ENCODE data around the gene GLI3.
A peak's percentile ranks its signal among the peaks of the same experiment; 100 is the strongest.

GLI3 gene

GRCh38 chr7:42176724-42177101 lies 60.3 kb downstream of the GLI3 start:
- H3K9ac ChIP-seq (ENCODE audit: low read length in 2 of 2): no peak overlapping the region
- H3K27me3 ChIP-seq (ENCODE audit: control insufficient read depth in 1 of 2, insufficient read depth in 2 of 2, low read length in 2 of 2): no peaks in the 10 kb centered on the region
- peaks cover 27% of the 10 kb centered on the region for H3K4me1 ChIP-seq (ENCODE audit: control insufficient read depth, insufficient read depth, low read length)
- H3K27ac ChIP-seq (ENCODE audit: low read length): no peak overlapping the region
- peaks cover 3 to 9% of the 10 kb centered on the region in 2 donors for H3K36me3 ChIP-seq (ENCODE audit: control insufficient read depth in 2 of 2, insufficient read depth in 2 of 2, low read length in 2 of 2)
- H3K4me3 ChIP-seq (ENCODE audit: low read length in 2 of 2): no peak overlapping the region
- H3K9me3 ChIP-seq (ENCODE audit: control insufficient read depth in 2 of 2, low read length in 2 of 2): no peaks in the 10 kb centered on the region

DNA sequence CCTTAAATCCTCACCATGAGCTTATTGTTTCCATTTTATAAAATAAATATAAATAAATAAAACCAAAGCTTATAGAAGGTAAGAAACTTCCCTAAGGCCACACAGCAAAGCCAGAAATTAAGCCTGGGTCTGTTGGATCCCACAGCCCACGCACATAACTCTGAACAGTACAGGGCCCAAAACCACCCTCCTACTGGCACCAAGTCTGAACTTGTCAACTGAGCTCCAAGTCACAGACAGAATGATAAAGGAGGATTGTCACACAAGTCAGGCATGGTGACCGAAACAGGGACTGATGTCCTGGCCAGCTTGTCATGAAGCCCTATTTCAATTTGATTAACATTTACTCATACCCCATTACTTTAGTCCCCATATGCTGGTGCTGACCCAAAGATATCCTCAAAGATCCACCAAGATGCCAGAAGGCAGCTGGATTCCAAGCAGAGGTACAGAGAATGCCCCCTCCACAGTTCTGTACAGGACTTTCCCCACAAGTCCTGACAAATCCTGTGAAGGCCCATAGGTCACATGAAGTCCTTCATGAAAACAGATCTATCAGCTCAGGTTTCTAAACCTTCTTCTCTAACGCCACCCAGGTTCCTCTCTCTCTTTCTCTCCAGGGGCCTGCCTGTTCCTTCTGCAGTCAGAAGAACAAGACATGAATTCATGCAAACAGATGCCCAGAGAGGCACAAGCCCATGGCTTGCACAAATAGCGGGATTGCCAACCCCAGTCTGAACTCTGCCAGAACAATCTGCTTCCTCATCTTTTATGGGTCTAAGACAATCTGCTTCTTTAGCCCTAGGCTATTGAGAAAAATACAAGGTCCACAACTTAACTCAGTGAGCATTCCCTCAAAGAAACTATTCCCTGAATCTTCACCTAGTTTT lies 60.9 kb downstream of the GLI3 start:
- H3K36me3 ChIP-seq (ENCODE audit: control insufficient read depth in 2 of 2, insufficient read depth in 2 of 2, low read length in 2 of 2): peaks cover 3 to 9% of the 10 kb centered on the region in 2 donors
- H3K9ac ChIP-seq (ENCODE audit: low read length in 2 of 2): no peak overlapping the region
- no peak overlapping the region for H3K4me3 ChIP-seq (ENCODE audit: low read length in 2 of 2)
- H3K27me3 ChIP-seq (ENCODE audit: control insufficient read depth in 1 of 2, insufficient read depth in 2 of 2, low read length in 2 of 2): no peaks in the 10 kb centered on the region
- peaks cover 27% of the 10 kb centered on the region for H3K4me1 ChIP-seq (ENCODE audit: control insufficient read depth, insufficient read depth, low read length)
- no peak overlapping the region for H3K27ac ChIP-seq (ENCODE audit: low read length)
- no peaks in the 10 kb centered on the region for H3K9me3 ChIP-seq (ENCODE audit: control insufficient read depth in 2 of 2, low read length in 2 of 2)

DNA sequence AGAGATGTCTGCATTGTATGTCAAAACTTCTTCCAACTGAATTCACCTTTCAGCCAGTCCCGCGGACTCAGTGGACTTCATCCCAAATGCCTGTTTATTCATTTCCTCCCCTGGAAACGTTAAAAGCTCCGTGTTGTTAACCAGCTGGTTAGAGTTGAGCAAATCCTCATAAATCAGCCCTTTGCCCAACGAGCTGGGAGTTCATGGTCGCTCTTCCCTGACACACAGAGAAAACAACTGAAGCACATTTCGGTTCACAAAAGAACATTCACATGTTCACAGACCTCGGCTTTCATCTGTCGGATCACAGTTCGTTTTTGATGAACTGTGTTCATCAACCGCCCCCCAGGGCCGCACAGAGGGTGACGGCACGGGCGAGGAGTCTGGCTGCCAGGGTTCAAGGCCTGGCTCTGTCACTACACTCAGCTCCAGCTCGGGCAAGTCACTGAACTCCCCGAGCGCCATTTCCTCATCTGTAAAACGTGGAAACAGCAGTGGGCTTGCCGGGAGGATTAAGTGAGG lies 62.6 kb downstream of the GLI3 start:
- H3K9me3 ChIP-seq (ENCODE audit: control insufficient read depth in 2 of 2, low read length in 2 of 2): no peaks in the 10 kb centered on the region
- no peak overlapping the region for H3K9ac ChIP-seq (ENCODE audit: low read length in 2 of 2)
- H3K4me1 ChIP-seq (ENCODE audit: control insufficient read depth, insufficient read depth, low read length): peaks cover 18% of the 10 kb centered on the region
- H3K4me3 ChIP-seq (ENCODE audit: low read length in 2 of 2): peak overlapping the region in 1 of 2 donors; percentile 44
- peaks cover 0 to under 1% of the 10 kb centered on the region in 2 donors for H3K36me3 ChIP-seq (ENCODE audit: control insufficient read depth in 2 of 2, insufficient read depth in 2 of 2, low read length in 2 of 2)
- no peak overlapping the region for H3K27ac ChIP-seq (ENCODE audit: low read length)
- H3K27me3 ChIP-seq (ENCODE audit: control insufficient read depth in 1 of 2, insufficient read depth in 2 of 2, low read length in 2 of 2): no peaks in the 10 kb centered on the region

DNA sequence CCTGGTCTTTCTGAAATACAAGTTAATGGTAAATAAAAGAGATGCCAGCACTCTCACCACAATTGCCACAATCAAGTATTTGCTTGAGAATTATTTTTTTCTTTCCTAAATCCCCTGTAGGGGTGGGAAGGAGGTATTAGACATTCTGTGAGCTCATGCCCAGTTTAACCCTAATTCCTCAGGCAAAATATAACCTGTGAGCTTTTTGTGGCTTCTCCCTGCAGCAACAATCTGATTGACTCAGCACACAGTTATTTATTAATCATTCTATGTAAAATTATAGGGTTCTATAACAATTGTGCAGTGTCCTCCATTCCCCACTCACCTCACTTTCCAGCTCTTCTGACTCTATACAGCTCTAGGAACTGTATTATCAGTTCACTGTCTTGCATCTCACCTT lies 66.3 kb downstream of the GLI3 start:
- Histone ChIP-seq H3K36me3 (ENCODE audit: control insufficient read depth in 2 of 2, insufficient read depth in 2 of 2, low read length in 2 of 2) (no peaks in the 10 kb centered on the region), H3K27ac (ENCODE audit: low read length) (no peak overlapping the region), H3K9me3 (ENCODE audit: control insufficient read depth in 2 of 2, low read length in 2 of 2) (no peaks in the 10 kb centered on the region), H3K4me3 (ENCODE audit: low read length in 2 of 2) (no peak overlapping the region), H3K27me3 (ENCODE audit: control insufficient read depth in 1 of 2, insufficient read depth in 2 of 2, low read length in 2 of 2) (no peaks in the 10 kb centered on the region), H3K4me1 (ENCODE audit: control insufficient read depth, insufficient read depth, low read length) (peaks cover 7% of the 10 kb centered on the region), H3K9ac (ENCODE audit: low read length in 2 of 2) (no peak overlapping the region)

DNA sequence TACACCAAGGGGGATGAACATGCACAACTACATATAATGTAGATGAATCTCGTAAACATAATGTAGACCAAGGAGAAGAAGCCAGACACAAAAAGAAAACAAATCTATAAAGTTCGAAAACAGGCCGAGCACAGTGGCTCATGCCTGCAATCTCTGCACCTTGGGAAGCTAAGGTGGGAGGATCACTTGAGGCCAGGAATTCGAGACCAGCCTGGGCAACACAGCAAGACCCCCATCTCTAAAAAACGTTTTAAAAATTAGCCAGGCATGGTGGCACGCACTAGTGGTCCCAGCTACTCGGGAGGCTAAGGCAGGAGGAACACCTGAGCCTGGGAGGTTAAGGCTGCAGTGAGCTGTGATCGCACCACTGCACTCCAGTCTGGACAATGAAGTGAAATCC lies 68.5 kb downstream of the GLI3 start:
- no peak overlapping the region for H3K9ac ChIP-seq (ENCODE audit: low read length in 2 of 2)
- H3K36me3 ChIP-seq (ENCODE audit: control insufficient read depth in 2 of 2, insufficient read depth in 2 of 2, low read length in 2 of 2): no peaks in the 10 kb centered on the region
- no peaks in the 10 kb centered on the region for H3K27me3 ChIP-seq (ENCODE audit: control insufficient read depth in 1 of 2, insufficient read depth in 2 of 2, low read length in 2 of 2)
- peaks cover 2% of the 10 kb centered on the region for H3K4me1 ChIP-seq (ENCODE audit: control insufficient read depth, insufficient read depth, low read length)
- H3K9me3 ChIP-seq (ENCODE audit: control insufficient read depth in 2 of 2, low read length in 2 of 2): no peaks in the 10 kb centered on the region
- no peak overlapping the region for H3K4me3 ChIP-seq (ENCODE audit: low read length in 2 of 2)
- no peak overlapping the region for H3K27ac ChIP-seq (ENCODE audit: low read length)

GRCh38 chr7:42167631-42168236 lies 69.3 kb downstream of the GLI3 start:
- Histone ChIP-seq H3K27me3 (ENCODE audit: control insufficient read depth in 1 of 2, insufficient read depth in 2 of 2, low read length in 2 of 2) (no peaks in the 10 kb centered on the region), H3K4me1 (ENCODE audit: control insufficient read depth, insufficient read depth, low read length) (peaks cover 2% of the 10 kb centered on the region), H3K27ac (ENCODE audit: low read length) (no peak overlapping the region), H3K36me3 (ENCODE audit: control insufficient read depth in 2 of 2, insufficient read depth in 2 of 2, low read length in 2 of 2) (no peaks in the 10 kb centered on the region), H3K9ac (ENCODE audit: low read length in 2 of 2) (no peak overlapping the region), H3K9me3 (ENCODE audit: control insufficient read depth in 2 of 2, low read length in 2 of 2) (no peaks in the 10 kb centered on the region), H3K4me3 (ENCODE audit: low read length in 2 of 2) (no peak overlapping the region)

DNA sequence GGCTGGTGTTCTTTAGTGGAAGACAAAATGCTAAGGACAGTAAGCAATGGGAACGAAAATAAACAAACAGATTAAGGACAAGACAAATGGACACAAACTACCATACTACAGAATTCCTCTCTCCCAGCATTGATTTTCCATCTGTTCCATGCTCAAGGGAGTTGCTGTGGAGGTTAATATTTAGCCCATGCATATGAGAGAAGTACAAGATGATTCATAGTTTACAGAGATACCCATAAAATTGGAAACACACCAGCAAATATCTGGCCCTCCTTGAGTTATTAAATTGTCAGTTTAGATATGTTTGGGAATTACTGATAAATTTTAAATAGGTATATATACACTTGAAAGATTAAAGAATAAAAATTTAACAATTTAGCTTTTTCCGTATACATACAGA lies 69.8 kb downstream of the GLI3 start:
- H3K36me3 ChIP-seq (ENCODE audit: control insufficient read depth in 2 of 2, insufficient read depth in 2 of 2, low read length in 2 of 2): no peaks in the 10 kb centered on the region
- H3K27me3 ChIP-seq (ENCODE audit: control insufficient read depth in 1 of 2, insufficient read depth in 2 of 2, low read length in 2 of 2): no peaks in the 10 kb centered on the region
- no peaks in the 10 kb centered on the region for H3K9me3 ChIP-seq (ENCODE audit: control insufficient read depth in 2 of 2, low read length in 2 of 2)
- peaks cover 2% of the 10 kb centered on the region for H3K4me1 ChIP-seq (ENCODE audit: control insufficient read depth, insufficient read depth, low read length)
- H3K4me3 ChIP-seq (ENCODE audit: low read length in 2 of 2): no peak overlapping the region
- no peak overlapping the region for H3K27ac ChIP-seq (ENCODE audit: low read length)
- no peak overlapping the region for H3K9ac ChIP-seq (ENCODE audit: low read length in 2 of 2)

DNA sequence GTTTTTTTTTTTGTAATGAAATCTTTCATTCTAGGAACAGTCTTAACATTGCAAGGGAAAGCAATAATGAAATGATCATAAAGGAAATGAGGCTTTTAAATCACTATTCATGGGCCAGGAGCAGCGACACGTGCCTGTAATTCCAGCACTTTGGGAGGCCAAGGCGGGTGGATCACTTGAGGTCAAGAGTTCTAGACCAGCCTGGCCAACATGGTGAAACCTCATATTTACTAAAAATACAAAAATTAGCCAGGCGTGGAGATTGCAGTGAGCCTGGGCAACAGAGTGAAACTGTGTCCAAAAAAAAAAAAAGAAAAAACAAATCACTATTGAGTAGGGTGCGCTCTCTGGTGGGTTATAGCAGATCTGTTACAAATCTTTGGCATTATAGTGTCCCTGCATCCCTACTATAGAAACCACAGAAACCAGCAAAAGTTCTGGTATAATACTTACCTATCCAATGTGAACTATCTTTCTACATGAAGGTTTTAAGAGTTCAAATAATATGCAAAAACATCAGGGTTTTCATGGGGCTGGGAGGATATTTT lies 72.1 kb downstream of the GLI3 start:
- Histone ChIP-seq H3K36me3 (ENCODE audit: control insufficient read depth in 2 of 2, insufficient read depth in 2 of 2, low read length in 2 of 2) (no peaks in the 10 kb centered on the region), H3K4me3 (ENCODE audit: low read length in 2 of 2) (no peak overlapping the region), H3K4me1 (ENCODE audit: control insufficient read depth, insufficient read depth, low read length) (peaks cover 2% of the 10 kb centered on the region), H3K27ac (ENCODE audit: low read length) (no peak overlapping the region), H3K27me3 (ENCODE audit: control insufficient read depth in 1 of 2, insufficient read depth in 2 of 2, low read length in 2 of 2) (no peaks in the 10 kb centered on the region), H3K9ac (ENCODE audit: low read length in 2 of 2) (no peak overlapping the region), H3K9me3 (ENCODE audit: control insufficient read depth in 2 of 2, low read length in 2 of 2) (no peaks in the 10 kb centered on the region)

GRCh38 chr7:42162560-42163325 lies 74.3 kb downstream of the GLI3 start:
- no peaks in the 10 kb centered on the region for H3K27me3 ChIP-seq (ENCODE audit: control insufficient read depth in 1 of 2, insufficient read depth in 2 of 2, low read length in 2 of 2)
- H3K9ac ChIP-seq (ENCODE audit: low read length in 2 of 2): no peak overlapping the region
- no peak overlapping the region for H3K27ac ChIP-seq (ENCODE audit: low read length)

GRCh38 chr7:42161719-42162118 lies 75.3 kb downstream of the GLI3 start:
- Histone ChIP-seq H3K36me3 (ENCODE audit: control insufficient read depth in 2 of 2, insufficient read depth in 2 of 2, low read length in 2 of 2) (no peaks in the 10 kb centered on the region), H3K4me3 (ENCODE audit: low read length in 2 of 2) (no peak overlapping the region), H3K27me3 (ENCODE audit: control insufficient read depth in 1 of 2, insufficient read depth in 2 of 2, low read length in 2 of 2) (no peaks in the 10 kb centered on the region), H3K4me1 (ENCODE audit: control insufficient read depth, insufficient read depth, low read length) (no peaks in the 10 kb centered on the region), H3K27ac (ENCODE audit: low read length) (no peak overlapping the region), H3K9me3 (ENCODE audit: control insufficient read depth in 2 of 2, low read length in 2 of 2) (no peaks in the 10 kb centered on the region), H3K9ac (ENCODE audit: low read length in 2 of 2) (no peak overlapping the region)

More at GRCh38 chr7:42162560-42163325, 74.3 kb downstream of the GLI3 start:
- H3K9me3 ChIP-seq (ENCODE audit: control insufficient read depth in 2 of 2, low read length in 2 of 2): no peaks in the 10 kb centered on the region
- no peaks in the 10 kb centered on the region for H3K36me3 ChIP-seq (ENCODE audit: control insufficient read depth in 2 of 2, insufficient read depth in 2 of 2, low read length in 2 of 2)
- H3K4me3 ChIP-seq (ENCODE audit: low read length in 2 of 2): no peak overlapping the region
- peaks cover 2% of the 10 kb centered on the region for H3K4me1 ChIP-seq (ENCODE audit: control insufficient read depth, insufficient read depth, low read length)

Data from stomach smooth muscle (tissue), 2 donors.